ENCODE results near the gene LAD1. TPM values are rescaled to one million over a fixed set of nuclear protein-coding genes. Genes with fewer than 3 reads are reported as not detected.

Gene LAD1
- total and polyA plus RNA-seq, 7 experiments from 2014 or later = 0.89 TPM; not detected in 6

DNA sequence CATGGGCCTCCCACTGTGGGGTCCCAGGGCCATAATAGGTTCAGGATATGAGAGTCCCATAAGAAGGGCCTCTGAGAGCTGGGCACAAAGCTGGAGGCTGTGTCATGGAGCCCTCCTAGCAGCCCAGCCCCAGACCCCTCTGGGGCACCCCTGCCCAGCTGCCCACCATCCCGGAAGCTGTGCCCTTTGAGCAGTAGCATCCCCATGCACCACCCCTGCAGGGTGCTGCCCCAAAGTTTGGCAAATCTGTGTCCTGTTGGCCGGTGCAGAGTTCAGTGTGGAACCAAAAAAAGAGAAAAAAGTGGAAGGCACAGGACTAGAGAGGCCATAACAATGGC, 39.3 kb downstream of the LAD1 start:
- H3K4me1 Mint-ChIP-seq = no peaks in the 10 kb centered on the region
- DNase-seq (no peak), ATAC-seq (no peak)
- no peak overlapping the region for H3K27ac ChIP-seq (ENCODE audit: low read depth, low read length)
- H3K36me3 Mint-ChIP-seq = no peaks in the 10 kb centered on the region
- H3K9me3 ChIP-seq (ENCODE audit: control insufficient read depth in 2 of 3, low read length in 3 of 3) = no peaks in the 10 kb centered on the region
- intact Hi-C loops (cut with micrococcal nuclease) = loop anchor here (2.0 to 5.0 kb wide), 2 partner anchors 105 to 273 kb away; no protein-coding TSS in a partner anchor
- no peaks in the 10 kb centered on the region for H3K9me3 Mint-ChIP-seq
- ChIA-PET CTCF (no interaction called here), POLR2A (no interaction called here)
- H3K27me3 ChIP-seq (ENCODE audit: control insufficient read depth in 2 of 2, insufficient read depth in 2 of 2, low read length in 2 of 2) = no peaks in the 10 kb centered on the region
- H3K4me1 ChIP-seq (ENCODE audit: control insufficient read depth in 2 of 2, insufficient read depth in 2 of 2, low read length in 2 of 2) = no peaks in the 10 kb centered on the region
- no peak overlapping the region for H3K27ac Mint-ChIP-seq
- peaks cover 0 to 23% (median 10%) of the 10 kb centered on the region in 5 donors for H3K27me3 Mint-ChIP-seq
- H3K36me3 ChIP-seq (ENCODE audit: control insufficient read depth in 2 of 3, insufficient read depth in 3 of 3, low read length in 3 of 3) = no peaks in the 10 kb centered on the region
- H3K4me3 Mint-ChIP-seq = no peak overlapping the region
- H3K4me3 ChIP-seq (ENCODE audit: low read length) = no peak overlapping the region

DNA sequence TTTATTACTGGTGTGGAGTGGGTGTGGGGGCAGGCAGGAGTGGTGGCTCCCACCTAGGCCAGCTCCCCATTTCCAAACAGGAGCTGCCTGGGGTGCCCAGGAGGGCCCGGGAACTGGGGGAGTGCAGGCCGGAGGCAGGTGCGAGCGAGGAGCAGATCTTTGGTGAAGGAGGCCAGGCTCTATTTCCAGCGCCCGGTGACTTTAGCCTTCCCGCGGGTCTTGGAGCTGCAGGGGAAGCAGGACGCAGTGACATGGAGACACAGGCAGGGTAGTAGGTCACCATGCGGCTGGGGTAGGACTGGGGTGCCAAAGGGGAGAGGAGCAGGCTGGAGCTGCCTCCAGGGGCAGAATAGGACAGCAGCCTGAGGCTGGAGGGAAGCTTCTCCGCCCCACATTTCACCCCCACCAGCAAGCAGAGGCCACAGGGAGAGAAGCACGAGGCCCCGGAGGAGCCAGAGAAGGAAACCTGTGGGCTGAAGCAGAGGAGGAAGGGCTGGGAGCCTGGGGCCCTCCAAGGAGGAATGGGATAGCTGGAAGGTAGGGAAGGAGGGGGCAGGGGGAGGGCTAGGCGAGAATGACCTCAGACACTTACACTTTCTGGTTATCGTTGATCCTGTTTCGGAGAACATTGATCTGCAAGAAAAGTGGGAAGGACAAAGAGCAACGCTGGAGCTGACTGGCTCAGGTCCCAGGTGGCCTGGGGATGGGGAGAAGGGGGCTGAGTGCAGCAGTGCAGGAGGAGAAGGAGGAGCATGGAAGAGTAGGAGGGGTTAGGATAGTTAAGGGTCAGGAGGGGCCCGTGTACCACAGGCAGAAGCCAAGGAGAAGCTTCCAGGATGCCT, 39.9 kb downstream of the LAD1 start:
- Histone ChIP-seq H3K4me3 (ENCODE audit: low read length) (no peak overlapping the region), H3K36me3 (ENCODE audit: control insufficient read depth in 2 of 3, insufficient read depth in 3 of 3, low read length in 3 of 3) (no peaks in the 10 kb centered on the region), H3K27ac (ENCODE audit: low read depth, low read length) (no peak overlapping the region), H3K4me1 (ENCODE audit: control insufficient read depth in 2 of 2, insufficient read depth in 2 of 2, low read length in 2 of 2) (no peaks in the 10 kb centered on the region), H3K9me3 (ENCODE audit: control insufficient read depth in 2 of 3, low read length in 3 of 3) (no peaks in the 10 kb centered on the region), H3K27me3 (ENCODE audit: control insufficient read depth in 2 of 2, insufficient read depth in 2 of 2, low read length in 2 of 2) (no peaks in the 10 kb centered on the region)
- Mint-ChIP-seq H3K27me3 (peaks cover 0 to 28% (median 14%) of the 10 kb centered on the region in 5 donors), H3K36me3 (no peaks in the 10 kb centered on the region), H3K9me3 (no peaks in the 10 kb centered on the region), H3K4me3 (no peak overlapping the region), H3K27ac (no peak overlapping the region), H3K4me1 (no peaks in the 10 kb centered on the region)
- ChIA-PET POLR2A (no interaction called here), CTCF (no interaction called here)
- ATAC-seq (no peak), DNase-seq (no peak)
- intact Hi-C loops (cut with micrococcal nuclease) = no loop called here

DNA sequence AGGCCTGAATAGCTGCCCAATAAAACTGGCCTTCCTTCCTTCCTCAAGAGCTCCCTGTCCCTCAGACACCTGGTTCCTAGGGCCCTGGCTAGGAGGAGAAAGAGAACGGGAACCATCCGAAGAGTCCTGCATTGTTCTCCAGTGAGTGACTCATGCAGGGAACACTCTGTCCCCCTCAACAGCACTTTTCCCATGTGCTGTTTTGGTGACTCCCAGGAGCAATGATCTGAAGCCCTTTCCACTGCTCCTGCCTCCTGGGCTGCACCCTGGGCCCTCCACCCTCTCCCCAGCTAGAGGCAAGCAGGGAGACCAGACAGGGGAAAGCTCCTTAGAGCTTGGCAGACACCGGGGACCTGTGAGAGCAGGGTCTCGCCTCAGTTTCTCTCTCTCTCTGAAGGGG, 40.5 kb downstream of the LAD1 start:
- intact Hi-C loops (cut with micrococcal nuclease) = no loop called here
- no peak for ATAC-seq
- Histone ChIP-seq H3K27me3 (ENCODE audit: control insufficient read depth in 2 of 2, insufficient read depth in 2 of 2, low read length in 2 of 2) (no peaks in the 10 kb centered on the region), H3K9me3 (ENCODE audit: control insufficient read depth in 2 of 3, low read length in 3 of 3) (no peaks in the 10 kb centered on the region), H3K4me1 (ENCODE audit: control insufficient read depth in 2 of 2, insufficient read depth in 2 of 2, low read length in 2 of 2) (no peaks in the 10 kb centered on the region), H3K36me3 (ENCODE audit: control insufficient read depth in 2 of 3, insufficient read depth in 3 of 3, low read length in 3 of 3) (no peaks in the 10 kb centered on the region), H3K27ac (ENCODE audit: low read depth, low read length) (no peak overlapping the region), H3K4me3 (ENCODE audit: low read length) (no peak overlapping the region)
- CTCF ChIA-PET = no interaction called here
- H3K36me3 Mint-ChIP-seq = no peaks in the 10 kb centered on the region
- DNase-seq = no peak
- no peak overlapping the region for H3K4me3 Mint-ChIP-seq
- peaks cover 0 to 33% (median 14%) of the 10 kb centered on the region in 5 donors for H3K27me3 Mint-ChIP-seq
- no peak overlapping the region for H3K27ac Mint-ChIP-seq
- no peaks in the 10 kb centered on the region for H3K4me1 Mint-ChIP-seq
- H3K9me3 Mint-ChIP-seq = no peaks in the 10 kb centered on the region
- POLR2A ChIA-PET = no interaction called here

DNA sequence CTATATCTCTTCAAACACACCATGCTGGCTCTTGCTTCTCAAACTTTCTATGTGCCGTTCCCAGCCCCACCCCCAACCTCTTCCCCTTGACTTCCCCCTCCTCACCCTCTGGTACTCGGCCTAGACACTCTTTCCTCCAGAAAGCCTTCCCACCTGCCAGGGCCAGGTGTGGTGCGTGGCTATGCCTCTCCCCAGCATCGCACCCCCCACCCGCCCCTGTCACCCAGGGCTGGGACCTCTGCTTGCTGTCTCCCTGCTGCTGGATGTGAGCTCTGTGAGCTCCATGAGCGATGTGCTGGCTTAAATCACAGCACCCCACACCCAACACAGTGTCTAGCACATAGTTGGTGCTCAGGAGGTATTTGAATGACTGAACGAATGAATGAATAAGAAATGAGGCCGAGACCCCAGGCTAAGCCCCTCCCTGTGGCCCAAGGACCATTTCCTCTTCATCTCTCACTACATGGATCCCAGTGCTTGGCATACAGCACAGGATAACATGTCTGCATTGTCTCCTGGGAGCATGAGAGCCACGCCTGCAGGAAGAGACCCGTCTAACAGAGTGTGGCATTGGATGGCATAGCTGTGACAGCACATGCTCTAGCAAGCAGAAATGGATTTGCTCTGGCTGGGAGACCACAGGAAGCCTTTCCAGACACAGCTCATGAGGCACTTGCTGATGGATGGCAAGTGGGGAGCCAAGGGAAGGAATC, 41.3 kb downstream of the LAD1 start:
- CTCF ChIA-PET = interaction anchor here (0.5 kb wide), 1 partner anchor 1079 kb away, joined by 4 read pairs; no protein-coding TSS in a partner anchor
- intact Hi-C loops (cut with micrococcal nuclease) = no loop called here
- H3K27me3 Mint-ChIP-seq = peaks cover 0 to 31% (median 9%) of the 10 kb centered on the region in 5 donors

DNA sequence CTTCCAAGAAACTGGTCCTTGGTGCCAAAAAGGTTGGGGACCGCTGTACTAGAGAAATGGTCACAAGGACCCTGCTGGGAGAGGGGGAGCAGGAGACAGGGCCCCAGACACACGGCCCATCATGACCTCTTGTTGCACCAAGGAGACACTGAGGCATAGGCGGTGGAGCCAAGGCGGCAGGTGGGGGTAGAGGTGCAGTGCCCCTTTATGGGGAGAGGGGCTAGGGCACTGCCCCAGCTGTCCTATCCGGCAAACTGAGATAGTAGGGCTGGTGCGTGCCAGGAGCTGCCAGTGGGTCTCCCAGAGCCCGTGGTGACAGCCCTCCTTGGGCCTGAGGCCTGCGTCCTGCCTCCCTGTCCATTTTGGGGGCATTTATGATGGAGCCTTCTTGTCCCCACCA, 41.9 kb downstream of the LAD1 start:
- Histone ChIP-seq H3K9me3 (ENCODE audit: control insufficient read depth in 2 of 3, low read length in 3 of 3) (no peaks in the 10 kb centered on the region), H3K4me3 (ENCODE audit: low read length) (no peak overlapping the region), H3K27ac (ENCODE audit: low read depth, low read length) (no peak overlapping the region), H3K36me3 (ENCODE audit: control insufficient read depth in 2 of 3, insufficient read depth in 3 of 3, low read length in 3 of 3) (no peaks in the 10 kb centered on the region), H3K4me1 (ENCODE audit: control insufficient read depth in 2 of 2, insufficient read depth in 2 of 2, low read length in 2 of 2) (no peaks in the 10 kb centered on the region), H3K27me3 (ENCODE audit: control insufficient read depth in 2 of 2, insufficient read depth in 2 of 2, low read length in 2 of 2) (no peaks in the 10 kb centered on the region)
- intact Hi-C loops (cut with micrococcal nuclease) = no loop called here
- ChIA-PET CTCF (no interaction called here), POLR2A (no interaction called here)
- no peak overlapping the region for H3K4me3 Mint-ChIP-seq
- H3K27ac Mint-ChIP-seq = no peak overlapping the region
- H3K27me3 Mint-ChIP-seq = peaks cover 0 to 27% (median 9%) of the 10 kb centered on the region in 5 donors
- H3K9me3 Mint-ChIP-seq = no peaks in the 10 kb centered on the region
- H3K4me1 Mint-ChIP-seq = no peaks in the 10 kb centered on the region
- ATAC-seq = no peak
- no peak for DNase-seq
- H3K36me3 Mint-ChIP-seq = no peaks in the 10 kb centered on the region

More for the DNA sequence above, 41.3 kb downstream of the LAD1 start:
- Histone ChIP-seq H3K27ac (ENCODE audit: low read depth, low read length) (no peak overlapping the region), H3K4me3 (ENCODE audit: low read length) (no peak overlapping the region), H3K9me3 (ENCODE audit: control insufficient read depth in 2 of 3, low read length in 3 of 3) (no peaks in the 10 kb centered on the region), H3K4me1 (ENCODE audit: control insufficient read depth in 2 of 2, insufficient read depth in 2 of 2, low read length in 2 of 2) (no peaks in the 10 kb centered on the region), H3K36me3 (ENCODE audit: control insufficient read depth in 2 of 3, insufficient read depth in 3 of 3, low read length in 3 of 3) (no peaks in the 10 kb centered on the region), H3K27me3 (ENCODE audit: control insufficient read depth in 2 of 2, insufficient read depth in 2 of 2, low read length in 2 of 2) (no peaks in the 10 kb centered on the region)
- H3K4me3 Mint-ChIP-seq = no peak overlapping the region
- DNase-seq (no peak), ATAC-seq (no peak)
- H3K27ac Mint-ChIP-seq = no peak overlapping the region
- H3K36me3 Mint-ChIP-seq = no peaks in the 10 kb centered on the region
- H3K9me3 Mint-ChIP-seq = no peaks in the 10 kb centered on the region
- POLR2A ChIA-PET = no interaction called here
- H3K4me1 Mint-ChIP-seq = no peaks in the 10 kb centered on the region

DNA sequence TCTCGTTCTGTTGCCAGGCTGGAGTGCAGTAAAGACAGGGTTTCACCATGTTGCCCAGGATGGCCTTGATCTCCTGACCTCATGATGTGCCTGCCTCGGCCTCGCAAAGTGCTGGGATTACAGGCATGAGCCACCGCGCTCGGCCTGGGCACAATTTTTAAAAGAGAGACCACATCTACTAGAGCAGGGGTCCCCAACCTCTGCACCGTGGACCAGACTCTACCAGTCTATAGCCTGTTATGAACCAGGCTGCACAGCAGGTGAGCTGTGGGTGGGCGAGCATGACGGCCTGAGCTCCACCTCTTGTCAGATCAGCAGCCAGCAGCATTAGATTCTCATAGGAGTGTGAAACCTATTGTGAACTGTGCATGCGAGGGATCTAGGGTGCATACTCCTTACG, 42.4 kb downstream of the LAD1 start:
- no peak overlapping the region for H3K4me3 ChIP-seq (ENCODE audit: low read length)
- Mint-ChIP-seq H3K36me3 (no peaks in the 10 kb centered on the region), H3K9me3 (no peaks in the 10 kb centered on the region), H3K27ac (no peak overlapping the region), H3K27me3 (peaks cover 0 to 26% (median 9%) of the 10 kb centered on the region in 5 donors), H3K4me3 (no peak overlapping the region), H3K4me1 (no peaks in the 10 kb centered on the region)
- intact Hi-C loops (cut with micrococcal nuclease) = no loop called here
- no peak for ATAC-seq
- no peaks in the 10 kb centered on the region for H3K36me3 ChIP-seq (ENCODE audit: control insufficient read depth in 2 of 3, insufficient read depth in 3 of 3, low read length in 3 of 3)
- no peaks in the 10 kb centered on the region for H3K4me1 ChIP-seq (ENCODE audit: control insufficient read depth in 2 of 2, insufficient read depth in 2 of 2, low read length in 2 of 2)
- H3K9me3 ChIP-seq (ENCODE audit: control insufficient read depth in 2 of 3, low read length in 3 of 3) = no peaks in the 10 kb centered on the region
- POLR2A ChIA-PET = no interaction called here
- no peak for DNase-seq
- CTCF ChIA-PET = no interaction called here
- H3K27me3 ChIP-seq (ENCODE audit: control insufficient read depth in 2 of 2, insufficient read depth in 2 of 2, low read length in 2 of 2) = no peaks in the 10 kb centered on the region
- H3K27ac ChIP-seq (ENCODE audit: low read depth, low read length) = no peak overlapping the region

DNA sequence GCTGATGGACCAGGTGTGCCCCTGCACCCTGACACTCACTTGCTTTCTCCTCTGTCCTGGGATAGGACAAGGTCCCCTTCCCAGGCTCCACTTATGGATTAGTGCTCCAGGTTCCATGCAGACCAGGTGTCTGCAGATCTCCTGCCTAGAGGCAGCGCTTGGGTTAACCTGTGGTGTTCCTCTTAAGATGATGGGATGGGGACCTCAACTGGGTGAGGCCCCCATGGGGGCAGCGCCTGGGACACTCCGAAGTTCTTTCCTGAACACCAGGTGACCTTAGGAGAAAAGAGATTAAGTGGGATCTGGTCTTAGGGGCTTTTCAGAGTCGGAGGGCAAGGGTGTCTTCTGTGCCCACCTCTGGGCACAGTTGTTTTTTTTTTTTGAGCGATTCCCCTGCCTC, 42.9 kb downstream of the LAD1 start:
- Histone ChIP-seq H3K36me3 (ENCODE audit: control insufficient read depth in 2 of 3, insufficient read depth in 3 of 3, low read length in 3 of 3) (no peaks in the 10 kb centered on the region), H3K27ac (ENCODE audit: low read depth, low read length) (no peak overlapping the region), H3K27me3 (ENCODE audit: control insufficient read depth in 2 of 2, insufficient read depth in 2 of 2, low read length in 2 of 2) (no peaks in the 10 kb centered on the region), H3K4me3 (ENCODE audit: low read length) (no peak overlapping the region), H3K4me1 (ENCODE audit: control insufficient read depth in 2 of 2, insufficient read depth in 2 of 2, low read length in 2 of 2) (no peaks in the 10 kb centered on the region), H3K9me3 (ENCODE audit: control insufficient read depth in 2 of 3, low read length in 3 of 3) (no peaks in the 10 kb centered on the region)
- intact Hi-C loops (cut with micrococcal nuclease) = no loop called here
- Mint-ChIP-seq H3K36me3 (no peaks in the 10 kb centered on the region), H3K9me3 (no peaks in the 10 kb centered on the region), H3K4me1 (no peaks in the 10 kb centered on the region), H3K27me3 (peaks cover 0 to 31% (median 9%) of the 10 kb centered on the region in 5 donors), H3K27ac (no peak overlapping the region), H3K4me3 (no peak overlapping the region)
- no peak for ATAC-seq
- no peak for DNase-seq
- POLR2A ChIA-PET = no interaction called here
- CTCF ChIA-PET = no interaction called here

Measured in naive thymus-derived CD4-positive, alpha-beta T cell (primary cell).